HepG2 (cell line): ENCODE data around the gene RNF150. TPM values are rescaled to one million over a fixed set of nuclear protein-coding genes. Genes with fewer than 3 reads are reported as not detected.
A peak's percentile ranks its signal among the peaks of the same experiment; 100 is the strongest.

Experiments used
- CAMTA2 ChIP-seq: sonication (generic); formaldehyde crosslinking; IDR thresholded peaks from 2 replicates; pipeline ENCODE4 v1.4.0; 2020; ENCODE audit warnings: mild to moderate bottlenecking, missing genetic modification reagents, borderline replicate concordance
- GABPB1 ChIP-seq: IDR thresholded peaks from 2 replicates; pipeline ENCODE4 v1.6.1; 2016; ENCODE audit warnings: mild to moderate bottlenecking, missing genetic modification reagents, moderate library complexity, missing compliant biosample characterization
- NFYC ChIP-seq: IDR thresholded peaks from 2 replicates; pipeline ENCODE4 v1.6.1; 2016; ENCODE audit warnings: missing genetic modification reagents, missing compliant biosample characterization
- ZBTB38 ChIP-seq: sonication (generic); formaldehyde crosslinking; IDR thresholded peaks from 2 replicates; pipeline ENCODE4 v1.5.1; 2020; ENCODE audit warnings: mild to moderate bottlenecking, missing genetic modification reagents
- ZMYM4 ChIP-seq: sonication (generic); formaldehyde crosslinking; IDR thresholded peaks from 2 replicates; pipeline ENCODE4 v1.8.1; 2023; ENCODE audit warnings: mild to moderate bottlenecking, missing genetic modification reagents
- ZNF121 ChIP-seq: sonication (generic); formaldehyde crosslinking; IDR thresholded peaks from 2 replicates; pipeline ENCODE4 v1.5.0; 2020; ENCODE audit warnings: mild to moderate bottlenecking, missing genetic modification reagents
- ZNF646 ChIP-seq: sonication (generic); formaldehyde crosslinking; IDR thresholded peaks from 2 replicates; pipeline ENCODE4 v1.9.0; 2021; ENCODE audit warnings: mild to moderate bottlenecking, missing genetic modification reagents
- ZNF770 ChIP-seq: sonication (generic); formaldehyde crosslinking; IDR thresholded peaks from 2 replicates; pipeline ENCODE4 v1.5.0; 2020; ENCODE audit warnings: mild to moderate bottlenecking, missing genetic modification reagents
- ZNF780A ChIP-seq: sonication (generic); formaldehyde crosslinking; IDR thresholded peaks from 2 replicates; pipeline ENCODE4 v1.8.0; 2022; ENCODE audit warnings: mild to moderate bottlenecking, missing genetic modification reagents, moderate library complexity
- polyA plus RNA-seq, 8 experiments: library from polyadenylated mRNA; depleted of rRNA in 3 of 8; stranded (reverse) in 7 of 8; unstranded in 1 of 8; fragments of >200 nt; fragmentation: Illumina TruSeq in 4 of 8; extraction: Trizol in 4 of 8; gene quantifications; 2 replicates each; pipeline versions ENCODE4 v1.2.1 to v1.2.3, GENCODE V29; 2011 to 2016; ENCODE audit warnings: low read depth in 4 of 8, missing spikeins in 1 of 8, mixed read lengths in 1 of 8; ENCODE audit not compliant: insufficient read depth in 1 of 8
- total RNA-seq, 5 experiments: library from RNA; depleted of rRNA; stranded (reverse); fragments of >200 nt; fragmentation: Illumina TruSeq; extraction: Trizol; gene quantifications; 2 replicates each; pipeline ENCODE4 v1.2.3, GENCODE V29; 2016; ENCODE audit warnings: low read depth in 1 of 5
- TF ChIP-seq, protein P1 (sequence below): sonication (generic); formaldehyde crosslinking; IDR thresholded peaks from 2 replicates; pipeline ENCODE4 v1.4.0; 2020; ENCODE audit warnings: mild to moderate bottlenecking, missing genetic modification reagents

RNF150 gene
- total and polyA plus RNA-seq, 2 of the 13 experiments (the other 11 are each of a cell fraction or from before 2014, with no cell fraction given), result 0.02 to 0.03 TPM

- TF ChIP-seq, protein P1, sequence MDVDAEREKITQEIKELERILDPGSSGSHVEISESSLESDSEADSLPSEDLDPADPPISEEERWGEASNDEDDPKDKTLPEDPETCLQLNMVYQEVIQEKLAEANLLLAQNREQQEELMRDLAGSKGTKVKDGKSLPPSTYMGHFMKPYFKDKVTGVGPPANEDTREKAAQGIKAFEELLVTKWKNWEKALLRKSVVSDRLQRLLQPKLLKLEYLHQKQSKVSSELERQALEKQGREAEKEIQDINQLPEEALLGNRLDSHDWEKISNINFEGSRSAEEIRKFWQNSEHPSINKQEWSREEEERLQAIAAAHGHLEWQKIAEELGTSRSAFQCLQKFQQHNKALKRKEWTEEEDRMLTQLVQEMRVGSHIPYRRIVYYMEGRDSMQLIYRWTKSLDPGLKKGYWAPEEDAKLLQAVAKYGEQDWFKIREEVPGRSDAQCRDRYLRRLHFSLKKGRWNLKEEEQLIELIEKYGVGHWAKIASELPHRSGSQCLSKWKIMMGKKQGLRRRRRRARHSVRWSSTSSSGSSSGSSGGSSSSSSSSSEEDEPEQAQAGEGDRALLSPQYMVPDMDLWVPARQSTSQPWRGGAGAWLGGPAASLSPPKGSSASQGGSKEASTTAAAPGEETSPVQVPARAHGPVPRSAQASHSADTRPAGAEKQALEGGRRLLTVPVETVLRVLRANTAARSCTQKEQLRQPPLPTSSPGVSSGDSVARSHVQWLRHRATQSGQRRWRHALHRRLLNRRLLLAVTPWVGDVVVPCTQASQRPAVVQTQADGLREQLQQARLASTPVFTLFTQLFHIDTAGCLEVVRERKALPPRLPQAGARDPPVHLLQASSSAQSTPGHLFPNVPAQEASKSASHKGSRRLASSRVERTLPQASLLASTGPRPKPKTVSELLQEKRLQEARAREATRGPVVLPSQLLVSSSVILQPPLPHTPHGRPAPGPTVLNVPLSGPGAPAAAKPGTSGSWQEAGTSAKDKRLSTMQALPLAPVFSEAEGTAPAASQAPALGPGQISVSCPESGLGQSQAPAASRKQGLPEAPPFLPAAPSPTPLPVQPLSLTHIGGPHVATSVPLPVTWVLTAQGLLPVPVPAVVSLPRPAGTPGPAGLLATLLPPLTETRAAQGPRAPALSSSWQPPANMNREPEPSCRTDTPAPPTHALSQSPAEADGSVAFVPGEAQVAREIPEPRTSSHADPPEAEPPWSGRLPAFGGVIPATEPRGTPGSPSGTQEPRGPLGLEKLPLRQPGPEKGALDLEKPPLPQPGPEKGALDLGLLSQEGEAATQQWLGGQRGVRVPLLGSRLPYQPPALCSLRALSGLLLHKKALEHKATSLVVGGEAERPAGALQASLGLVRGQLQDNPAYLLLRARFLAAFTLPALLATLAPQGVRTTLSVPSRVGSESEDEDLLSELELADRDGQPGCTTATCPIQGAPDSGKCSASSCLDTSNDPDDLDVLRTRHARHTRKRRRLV (CRISPR knock-in tag), result no peak
- TF ChIP-seq ZNF121 (CRISPR knock-in tag), result no peak
- TF ChIP-seq NFYC, result no peak
- 0 out of 2 replicates have a peak, but pooled peaks have one; percentile 39 for TF ChIP-seq ZMYM4
- no peak for TF ChIP-seq ZBTB38 (CRISPR knock-in tag)
- peak; percentile 41; the same call in 1 of the 2 replicates for TF ChIP-seq GABPB1
- TF ChIP-seq ZNF770 (CRISPR knock-in tag), result no peak
- no peak for TF ChIP-seq ZNF780A (CRISPR knock-in tag)
- peak; percentile 34; the same call in 1 of the 2 replicates for TF ChIP-seq CAMTA2 (CRISPR knock-in tag)
- TF ChIP-seq ZNF646 (CRISPR knock-in tag), result no peak
These were observed at the start of gene RNF150 (continued) for GRCh38 chr4:141133146-141133998.
